ENCODE data around the gene ARHGEF7.
"Not testable (repeated sequence)": the region's sequence is repeated elsewhere in the genome, so short reads cannot be mapped to it uniquely, and the experiment has no call there.

The ARHGEF7 gene

GRCh38 chr13:111252446-111253364 is 137.6 kb downstream of the ARHGEF7 start:
- Histone ChIP-seq H3K4me3 (ENCODE audit: low read depth, low read length) (no peak overlapping the region), H3K27me3 (no peaks in the 10 kb centered on the region), H3K36me3 (peaks cover 6% of the 10 kb centered on the region), H3K9me3 (no peaks in the 10 kb centered on the region), H3K4me1 (peaks cover 8% of the 10 kb centered on the region)
- TF ChIP-seq CTCF (IDR thresholded peaks at IDR 0.05; ENCODE audit: low read depth, low read length), result no peak
- DNase-seq, result no peak

DNA sequence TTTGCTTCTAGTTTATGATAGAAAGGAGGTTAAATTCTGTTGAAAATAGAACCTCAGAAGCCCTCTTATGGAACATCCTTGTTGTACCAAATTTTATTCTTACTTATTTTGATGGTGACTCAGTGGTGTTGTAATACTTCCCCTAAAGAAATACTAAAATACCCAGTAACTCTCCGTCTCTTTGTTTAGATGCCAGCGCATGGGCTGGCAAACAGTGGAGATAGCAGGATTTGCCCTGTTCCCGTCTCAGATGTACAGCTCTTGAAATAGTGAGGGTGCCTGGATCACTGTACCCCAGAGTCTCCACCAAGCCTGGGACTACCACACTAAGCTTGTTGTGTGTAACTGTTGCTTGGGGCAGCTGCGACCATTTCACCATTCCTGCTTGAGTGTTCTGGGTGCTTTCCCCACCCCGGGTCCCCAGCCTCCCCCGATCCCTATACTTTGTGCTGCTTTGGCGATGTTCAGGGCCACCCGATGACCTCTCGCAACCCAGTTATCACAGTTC is 138.3 kb downstream of the ARHGEF7 start:
- TF ChIP-seq CTCF (IDR thresholded peaks at IDR 0.05; ENCODE audit: low read depth, low read length), result no peak
- no peaks in the 10 kb centered on the region for H3K27me3 ChIP-seq
- no peak for DNase-seq
- H3K9me3 ChIP-seq, result no peaks in the 10 kb centered on the region
- H3K4me3 ChIP-seq (ENCODE audit: low read depth, low read length), result no peak overlapping the region
- peaks cover 8% of the 10 kb centered on the region for H3K36me3 ChIP-seq
- peaks cover 8% of the 10 kb centered on the region for H3K4me1 ChIP-seq

- H3K27me3 ChIP-seq, result no peaks in the 10 kb centered on the region
- no peak overlapping the region for H3K4me3 ChIP-seq (ENCODE audit: low read depth, low read length)
- DNase-seq, result no peak
- peaks cover 18% of the 10 kb centered on the region for H3K36me3 ChIP-seq
- H3K4me1 ChIP-seq, result peaks cover 8% of the 10 kb centered on the region
- no peak for TF ChIP-seq CTCF (IDR thresholded peaks at IDR 0.05; ENCODE audit: low read depth, low read length)
- H3K9me3 ChIP-seq, result no peaks in the 10 kb centered on the region; the same call in 1 of the 2 replicates
Observed at GRCh38 chr13:111255228-111255790, 140.2 kb downstream of the ARHGEF7 start.

GRCh38 chr13:111256458-111256857 is 141.3 kb downstream of the ARHGEF7 start:
- peaks cover 18% of the 10 kb centered on the region for H3K36me3 ChIP-seq
- H3K9me3 ChIP-seq, result no peaks in the 10 kb centered on the region; the same call in 1 of the 2 replicates
- TF ChIP-seq CTCF (IDR thresholded peaks at IDR 0.05; ENCODE audit: low read depth, low read length), result no peak
- H3K4me3 ChIP-seq (ENCODE audit: low read depth, low read length), result no peak overlapping the region
- H3K27me3 ChIP-seq, result no peaks in the 10 kb centered on the region
- DNase-seq, result no peak
- peaks cover 8% of the 10 kb centered on the region for H3K4me1 ChIP-seq

- no peak for DNase-seq
- H3K4me1 ChIP-seq, result peaks cover 3% of the 10 kb centered on the region
- no peak for TF ChIP-seq CTCF (IDR thresholded peaks at IDR 0.05; ENCODE audit: low read depth, low read length)
- no peaks in the 10 kb centered on the region; the same call in 1 of the 2 replicates for H3K9me3 ChIP-seq
- H3K36me3 ChIP-seq, result peaks cover 18% of the 10 kb centered on the region
- no peaks in the 10 kb centered on the region for H3K27me3 ChIP-seq
- no peak overlapping the region for H3K4me3 ChIP-seq (ENCODE audit: low read depth, low read length)
Observed at GRCh38 chr13:111256946-111257345, 141.8 kb downstream of the ARHGEF7 start.

- H3K9me3 ChIP-seq; H3K4me1 ChIP-seq; H3K27me3 ChIP-seq; DNase-seq; H3K4me3 ChIP-seq (ENCODE audit: low read depth, low read length): not testable (repeated sequence)
- H3K36me3 ChIP-seq, result peaks cover 18% of the 10 kb centered on the region
Observed at GRCh38 chr13:111257899-111258298, 142.8 kb downstream of the ARHGEF7 start.

All from BE2C (cell line).